Calu3 (cell line): Measurements from ENCODE around the gene NKIRAS2. TPM values are rescaled to one million over a fixed set of nuclear protein-coding genes. Genes with fewer than 3 reads are reported as not detected.

Source experiments
- BruUV-seq: library from RNA; stranded (reverse); fragments of 400-500 nt; replicated peaks from 2 replicates; lab custom pipeline; 2021; lab: Mats Ljungman, UMichigan
- CTCF ChIA-PET: fragments of 300-600 bp; sonication (Branson Sonifier 250); formaldehyde crosslinking; loops from one replicate; lab custom pipeline; 2022; ENCODE audit warnings: antibody characterized with exemption; lab: Charles Lee
- DNase-seq: peaks from one replicate; pipeline ENCODE4 v3.0.0; 2022
- H3K27ac Mint-ChIP-seq: one replicate; pipeline ENCODE4 v1.8.0; 2022; ENCODE audit warnings: mixed read lengths; ENCODE audit not compliant: unreplicated experiment
- H3K27me3 Mint-ChIP-seq: one replicate; pipeline ENCODE4 v1.8.0; 2022; ENCODE audit warnings: mixed read lengths; ENCODE audit not compliant: unreplicated experiment
- H3K36me3 Mint-ChIP-seq: one replicate; pipeline ENCODE4 v1.8.0; 2022; ENCODE audit warnings: mild to moderate bottlenecking, moderate library complexity, mixed read lengths; ENCODE audit not compliant: insufficient read depth, unreplicated experiment
- H3K4me1 Mint-ChIP-seq: one replicate; pipeline ENCODE4 v1.8.0; 2022; ENCODE audit warnings: mild to moderate bottlenecking, low read depth, mixed read lengths; ENCODE audit not compliant: unreplicated experiment
- H3K4me3 Mint-ChIP-seq: one replicate; pipeline ENCODE4 v1.8.0; 2022; ENCODE audit warnings: mild to moderate bottlenecking, low read depth, moderate library complexity, mixed read lengths; ENCODE audit not compliant: unreplicated experiment
- H3K9me3 Mint-ChIP-seq: one replicate; pipeline ENCODE4 v1.8.0; 2022; ENCODE audit warnings: low read depth, mixed read lengths; ENCODE audit not compliant: unreplicated experiment
- CTCF ChIP-seq: fragments of 200-600 bp; IDR thresholded peaks from one replicate; pipeline ENCODE4 v1.8.0; 2022; ENCODE audit warnings: antibody characterized with exemption; ENCODE audit not compliant: unreplicated experiment
- intact Hi-C: fragments of 100-400 bp; cut with micrococcal nuclease; formaldehyde crosslinking; loops from one replicate; pipeline ENCODE4 v1.10.0; 2022; ENCODE audit not compliant: unreplicated experiment
- total RNA-seq: library from RNA; stranded (reverse); gene quantifications from 2 replicates; pipeline ENCODE4 v1.2.3, GENCODE V29; 2022

The NKIRAS2 gene
- total RNA-seq, 1 experiment from 2014 or later: 55.7 TPM

GRCh38 chr17:42041619-42042018 lies 21.7 kb downstream of the NKIRAS2 start:
- no TSS peak for BruUV-seq
- intact Hi-C loops: no loop called here
- Mint-ChIP-seq H3K4me3 (no peak overlapping the region), H3K27me3 (no peaks in the 10 kb centered on the region), H3K36me3 (no peaks in the 10 kb centered on the region), H3K9me3 (no peaks in the 10 kb centered on the region), H3K4me1 (no peaks in the 10 kb centered on the region), H3K27ac (no peak overlapping the region)
- CTCF ChIA-PET: interaction anchor here (0.7 to 1.9 kb wide), 4 partner anchors 17 to 380 kb away, joined by 3 to 6 read pairs (median 3); partner anchors contain the start of gene DHX58
- DNase-seq: no peak
- TF ChIP-seq CTCF: no peak

- Mint-ChIP-seq H3K36me3 (no peaks in the 10 kb centered on the region), H3K27me3 (no peaks in the 10 kb centered on the region), H3K9me3 (no peaks in the 10 kb centered on the region), H3K4me1 (no peaks in the 10 kb centered on the region), H3K27ac (no peak overlapping the region), H3K4me3 (no peak overlapping the region)
- TF ChIP-seq CTCF: no peak
- no TSS peak for BruUV-seq
- intact Hi-C loops: no loop called here
- CTCF ChIA-PET: no interaction called here
- no peak for DNase-seq
Measured at GRCh38 chr17:42042598-42043319, 22.9 kb downstream of the NKIRAS2 start.

GRCh38 chr17:42045719-42046118 lies 25.8 kb downstream of the NKIRAS2 start:
- CTCF ChIA-PET: interaction anchor here (0.6 to 1.2 kb wide), 2 partner anchors 12 to 113 kb away, joined by 3 to 4 read pairs; no protein-coding TSS in a partner anchor

GRCh38 chr17:42047343-42047742 lies 27.5 kb downstream of the NKIRAS2 start:
- no peak for TF ChIP-seq CTCF
- Mint-ChIP-seq H3K4me3 (no peak overlapping the region), H3K27me3 (peaks cover 13% of the 10 kb centered on the region), H3K36me3 (peaks cover 14% of the 10 kb centered on the region), H3K27ac (no peak overlapping the region), H3K4me1 (peaks cover 7% of the 10 kb centered on the region), H3K9me3 (no peaks in the 10 kb centered on the region)
- CTCF ChIA-PET: no interaction called here
- intact Hi-C loops: no loop called here
- no peak for DNase-seq
- BruUV-seq: no TSS peak

More at GRCh38 chr17:42045719-42046118, 25.8 kb downstream of the NKIRAS2 start:
- DNase-seq: no peak
- no peak for TF ChIP-seq CTCF
- no peak overlapping the region for H3K27ac Mint-ChIP-seq
- H3K9me3 Mint-ChIP-seq: no peaks in the 10 kb centered on the region
- H3K4me1 Mint-ChIP-seq: peaks cover 2% of the 10 kb centered on the region
- H3K36me3 Mint-ChIP-seq: peaks cover 8% of the 10 kb centered on the region
- BruUV-seq: no TSS peak
- H3K4me3 Mint-ChIP-seq: no peak overlapping the region
- intact Hi-C loops: no loop called here
- no peaks in the 10 kb centered on the region for H3K27me3 Mint-ChIP-seq
